H1 (cell line): ENCODE data around the gene HOXB3. TPM values are rescaled to one million over a fixed set of nuclear protein-coding genes. Genes with fewer than 3 reads are reported as not detected.

ENCODE experiments used
- CTCF ChIA-PET: fragments of 300-600 bp; sonication (Branson Sonifier 250); formaldehyde crosslinking; loops from one replicate; lab custom pipeline; 2021; ENCODE audit not compliant: partially characterized antibody; lab: Charles Lee
- POLR2A ChIA-PET: fragments of 300-600 bp; sonication (Branson Sonifier 250); formaldehyde crosslinking; loops from one replicate; lab custom pipeline; 2021; ENCODE audit warnings: inconsistent platforms; ENCODE audit not compliant: partially characterized antibody; lab: Charles Lee
- DNase-seq, 2 experiments: peaks; one replicate each; pipeline versions ENCODE4 v3.0.0 to v3.0.0-alpha.2; 2010 to 2022; ENCODE audit warnings: low spot score in 2 of 2, low read depth in 1 of 2, mixed read lengths in 1 of 2
- FAIRE-seq: peaks from 2 replicates; lab custom pipeline; 2011; peaks lifted over from hg19 to GRCh38; lab: Jason Lieb, UNC
- H2AFZ ChIP-seq: 2 replicates; pipeline ENCODE4 v1.8.1; 2012; ENCODE audit warnings: low read length, inconsistent platforms
- H2AK5ac ChIP-seq: 2 replicates; pipeline ENCODE4 v1.6.1; 2013; ENCODE audit warnings: low read depth, low read length
- H2BK120ac ChIP-seq: replicated peaks from 2 replicates; pipeline ENCODE3; 2013; ENCODE audit warnings: low read depth, low read length, inconsistent platforms
- H2BK12ac ChIP-seq: 2 replicates; pipeline ENCODE4 v1.6.1; 2013; ENCODE audit warnings: low read depth, low read length
- H2BK15ac ChIP-seq: 2 replicates; pipeline ENCODE4 v1.6.1; 2013; ENCODE audit warnings: low read length
- H2BK20ac ChIP-seq: 2 replicates; pipeline ENCODE4 v1.6.1; 2013; ENCODE audit warnings: low read length
- H2BK5ac ChIP-seq: 2 replicates; pipeline ENCODE4 v1.6.1; 2013; ENCODE audit warnings: low read depth, low read length
- H3K14ac ChIP-seq: 2 replicates; pipeline ENCODE4 v1.6.1; 2013; ENCODE audit warnings: inconsistent platforms; ENCODE audit not compliant: insufficient read length
- H3K18ac ChIP-seq: 2 replicates; pipeline ENCODE4 v1.6.1; 2013; ENCODE audit warnings: low read length; ENCODE audit errors: extremely low read depth
- H3K23ac ChIP-seq: 2 replicates; pipeline ENCODE4 v1.6.1; 2013; ENCODE audit warnings: inconsistent platforms; ENCODE audit not compliant: insufficient read length
- H3K23me2 ChIP-seq: 2 replicates; pipeline ENCODE4 v1.6.1; 2013; ENCODE audit warnings: low read depth, low read length
- H3K27ac ChIP-seq: 2 replicates; pipeline ENCODE4 v1.6.1; 2011; ENCODE audit warnings: low read depth, low read length, inconsistent platforms
- H3K27me3 ChIP-seq, 4 experiments: replicated peaks in 1 of 4; 1 replicate in 1 of 4; 2 replicates in 3 of 4; pipeline versions ENCODE4 v1.6.1 to v1.8.1; 2011 to 2013; ENCODE audit warnings: low read length in 3 of 4, mild to moderate bottlenecking in 3 of 4, inconsistent platforms in 2 of 4, mixed read lengths in 2 of 4, moderate library complexity in 1 of 4; ENCODE audit not compliant: control insufficient read depth in 3 of 4, insufficient read depth in 3 of 4; ENCODE audit errors: extremely low read depth in 1 of 4
- H3K36me3 ChIP-seq, 4 experiments: 2 replicates each; pipeline versions ENCODE4 v1.6.1 to v1.8.1; 2011 to 2013; ENCODE audit warnings: mild to moderate bottlenecking in 4 of 4, low read length in 3 of 4, moderate library complexity in 2 of 4, control low read depth in 1 of 4, inconsistent platforms in 1 of 4; ENCODE audit not compliant: insufficient read depth in 4 of 4, control insufficient read depth in 2 of 4
- H3K4ac ChIP-seq: replicated peaks from 2 replicates; pipeline ENCODE3; 2013; ENCODE audit warnings: low read length, low read depth, mixed read lengths, inconsistent platforms; ENCODE audit not compliant: insufficient read length
- H3K4me1 ChIP-seq, 4 experiments: replicated peaks in 1 of 4; 1 replicate in 1 of 4; 2 replicates in 3 of 4; pipeline versions ENCODE4 v1.6.1 to v1.8.1; 2011 to 2013; ENCODE audit warnings: low read length in 3 of 4, inconsistent platforms in 2 of 4, mixed read lengths in 1 of 4; ENCODE audit not compliant: insufficient read depth in 4 of 4, control insufficient read depth in 3 of 4
- H3K4me2 ChIP-seq, 2 experiments: 2 replicates each; pipeline versions ENCODE4 v1.6.1 to v1.8.1; 2011 to 2013; ENCODE audit warnings: low read depth in 2 of 2, low read length in 2 of 2, control low read depth in 1 of 2, inconsistent platforms in 1 of 2, mild to moderate bottlenecking in 1 of 2; ENCODE audit not compliant: insufficient read depth in 1 of 2
- H3K4me3 ChIP-seq, 4 experiments: fragments of 200-600, 300-600 bp in 1 of 4; sonication (generic), shearing (Covaris generic), sonication (Bioruptor Twin) in 1 of 4; 2 replicates each; pipeline versions ENCODE4 v1.5.1 to v1.8.1; 2011 to 2016; ENCODE audit warnings: low read length in 4 of 4, low read depth in 3 of 4, control low read depth in 2 of 4, inconsistent platforms in 2 of 4, mild to moderate bottlenecking in 2 of 4, mixed read lengths in 1 of 4, moderate library complexity in 1 of 4; ENCODE audit not compliant: insufficient read depth in 2 of 4; ENCODE audit errors: extremely low read depth in 1 of 4
- H3K56ac ChIP-seq: replicated peaks from 2 replicates; pipeline ENCODE3; 2013; ENCODE audit warnings: low read depth, mild to moderate bottlenecking, mixed read lengths, low read length, inconsistent platforms; ENCODE audit not compliant: insufficient read length
- H3K79me1 ChIP-seq: 2 replicates; pipeline ENCODE4 v1.6.1; 2013; ENCODE audit warnings: low read depth, low read length, control low read depth
- H3K79me2 ChIP-seq, 2 experiments: 2 replicates each; pipeline versions ENCODE4 v1.6.1 to v1.8.1; 2012 to 2013; ENCODE audit warnings: low read length in 2 of 2, mild to moderate bottlenecking in 2 of 2, inconsistent platforms in 1 of 2; ENCODE audit not compliant: insufficient read depth in 2 of 2, control insufficient read depth in 1 of 2
- H3K9ac ChIP-seq, 4 experiments: replicated peaks in 1 of 4; 1 replicate in 1 of 4; 2 replicates in 3 of 4; pipeline versions ENCODE4 v1.6.1 to v1.8.1; 2011 to 2013; ENCODE audit warnings: low read depth in 3 of 4, low read length in 3 of 4, control low read depth in 2 of 4, mild to moderate bottlenecking in 2 of 4, moderate library complexity in 2 of 4, inconsistent platforms in 1 of 4; ENCODE audit errors: extremely low read depth in 1 of 4
- H3K9me3 ChIP-seq, 2 experiments: 2 replicates each; pipeline versions ENCODE4 v1.6.1 to v1.8.1; 2012 to 2013; ENCODE audit warnings: mild to moderate bottlenecking in 2 of 2, moderate library complexity in 2 of 2, control low read depth in 1 of 2, inconsistent platforms in 1 of 2, low read depth in 1 of 2, low read length in 1 of 2, mixed read lengths in 1 of 2; ENCODE audit not compliant: insufficient read depth in 2 of 2
- H4K20me1 ChIP-seq, 2 experiments: replicated peaks in 1 of 2; 2 replicates each; pipeline versions ENCODE3 to v1.8.1; 2011 to 2013; ENCODE audit warnings: inconsistent platforms in 2 of 2, low read length in 2 of 2, mild to moderate bottlenecking in 1 of 2; ENCODE audit not compliant: insufficient read depth in 2 of 2, control insufficient read depth in 1 of 2
- H4K5ac ChIP-seq: 2 replicates; pipeline ENCODE4 v1.6.1; 2013; ENCODE audit warnings: low read length, low read depth, mixed read lengths, inconsistent platforms; ENCODE audit not compliant: insufficient read length
- H4K8ac ChIP-seq: 2 replicates; pipeline ENCODE4 v1.8.0; 2013; ENCODE audit warnings: mild to moderate bottlenecking, moderate library complexity, low read length, inconsistent platforms; ENCODE audit not compliant: insufficient read depth; ENCODE audit errors: extremely low read depth
- H4K91ac ChIP-seq: replicated peaks from 2 replicates; pipeline ENCODE3; 2013; ENCODE audit warnings: low read length, mixed read lengths, inconsistent platforms; ENCODE audit not compliant: insufficient read length
- BCL11A ChIP-seq, 2 experiments: IDR thresholded peaks; one replicate each; pipeline ENCODE4 v1.6.1; 2011; ENCODE audit warnings: low read depth in 2 of 2, low read length in 2 of 2, mild to moderate bottlenecking in 2 of 2
- CBX8 ChIP-seq: fragments of 300-800, 300-1000 bp; sonication (generic); IDR thresholded peaks from 2 replicates; pipeline ENCODE4 v1.7.1; 2016; ENCODE audit warnings: low read depth, low read length, borderline replicate concordance
- FOSL1 ChIP-seq: IDR thresholded peaks from 2 replicates; pipeline ENCODE4 v1.6.1; 2011; ENCODE audit warnings: mild to moderate bottlenecking, low read depth, low read length, moderate library complexity; ENCODE audit not compliant: insufficient read depth
- HDAC2 ChIP-seq, 2 experiments: fragments of 300-600 bp in 1 of 2; sonication (generic) in 1 of 2; IDR thresholded peaks; 2 replicates each; pipeline ENCODE4 v1.6.1; 2011 to 2012; ENCODE audit warnings: low read depth in 2 of 2, low read length in 2 of 2, mild to moderate bottlenecking in 2 of 2, moderate library complexity in 2 of 2, borderline replicate concordance in 1 of 2, inconsistent platforms in 1 of 2
- NRF1 ChIP-seq: IDR thresholded peaks from 2 replicates; pipeline ENCODE4 v1.6.1; 2011; ENCODE audit warnings: mild to moderate bottlenecking, low read depth, low read length, improper control_type of control experiment
- SRF ChIP-seq: IDR thresholded peaks from 2 replicates; pipeline ENCODE4 v1.6.1; 2011; ENCODE audit warnings: mild to moderate bottlenecking, low read depth, low read length, moderate library complexity
- TAF7 ChIP-seq: optimal IDR thresholded peaks from 2 replicates; pipeline ENCODE3; 2011; ENCODE audit warnings: low read depth, mild to moderate bottlenecking, inconsistent platforms, low read length, moderate library complexity, borderline replicate concordance
- WGBS, 2 experiments: shearing (Covaris generic) in 1 of 2; methylation state at CpG; one replicate each; pipeline versions ENCODE4 v1.1.6 to v1.1.7; 2013 to 2015; ENCODE audit warnings: low lambda C conversion rate in 2 of 2, mixed read lengths in 2 of 2, inconsistent platforms in 1 of 2, low coverage in 1 of 2, missing lambda C conversion rate in 1 of 2; ENCODE audit not compliant: insufficient replicate concordance in 2 of 2, insufficient coverage in 1 of 2, insufficient read length in 1 of 2; ENCODE audit errors: extremely low coverage in 1 of 2, missing lambda C conversion rate in 1 of 2; 5-methylcytosine and 5-hydroxymethylcytosine counted together
- polyA plus RNA-seq, 7 experiments: library from polyadenylated mRNA; depleted of rRNA in 3 of 7; stranded (reverse) in 5 of 7; unstranded in 2 of 7; fragments of >200 nt in 5 of 7; fragments of 200-250 nt in 2 of 7; gene quantifications; 1 replicate in 5 of 7; 2 replicates in 1 of 7; 4 replicates in 1 of 7; pipeline versions ENCODE4 v1.2.1 to v1.2.3, GENCODE V29; 2011 to 2013; ENCODE audit warnings: missing spikeins in 2 of 7, mixed read lengths in 2 of 7
- total RNA-seq: library from RNA; stranded (reverse); fragmentation: NEBNext Ultra II Directional; extraction: Animal tissue kit (Norgen Biotek cat#: 25700); gene quantifications from 2 replicates; pipeline ENCODE4 v1.2.1, GENCODE V29; 2021

Gene HOXB3
- total and polyA plus RNA-seq, 2 of the 8 experiments (the other 6 are each of a cell fraction or from before 2014, with no cell fraction given): not detected

DNA sequence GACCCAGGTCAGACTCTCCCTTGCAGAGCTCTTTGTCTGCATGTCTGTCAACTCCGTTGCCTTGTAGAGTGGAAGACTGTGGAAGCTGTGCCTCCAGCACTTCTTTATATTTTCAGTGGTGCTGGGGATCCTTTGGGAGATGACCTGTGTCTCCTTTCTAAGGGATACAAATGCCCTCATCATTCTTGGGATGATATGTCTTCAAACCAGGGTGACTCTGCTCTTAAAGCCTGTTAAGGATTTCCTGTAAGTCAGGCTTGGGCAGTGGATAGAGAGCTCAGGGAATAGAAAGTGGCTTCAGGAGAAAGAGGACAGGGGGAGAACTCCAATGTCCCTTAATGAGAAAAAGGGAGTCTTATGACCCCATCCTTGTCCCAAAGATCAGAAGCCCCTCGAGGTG lies 1.5 kb downstream of the HOXB3 start:
- H3K79me2 ChIP-seq: no peaks in the 10 kb centered on the region
- H3K4me3 ChIP-seq: no peak overlapping the region
- no peak overlapping the region for H4K5ac ChIP-seq
- peaks cover 99 to 100% (median 100%) of the 10 kb centered on the region in 4 experiments for H3K27me3 ChIP-seq
- H3K9me3 ChIP-seq: no peaks in the 10 kb centered on the region; a peak in 1 of 4 replicates
- DNase-seq (no peak), FAIRE-seq (no peak)
- H3K4me1 ChIP-seq: peaks cover 0 to 4% (median 0%) of the 10 kb centered on the region in 4 experiments; a peak in 4 of 7 replicates
- H3K4ac ChIP-seq: no peak overlapping the region
- no peak overlapping the region for H4K8ac ChIP-seq
- H2AK5ac ChIP-seq: no peak overlapping the region
- no peak overlapping the region for H2BK12ac ChIP-seq
- no peak overlapping the region for H3K14ac ChIP-seq
- no peak overlapping the region for H2BK120ac ChIP-seq
- H4K20me1 ChIP-seq: peaks cover 24 to 38% of the 10 kb centered on the region in 2 experiments
- no peak overlapping the region for H4K91ac ChIP-seq
- no peak overlapping the region for H3K56ac ChIP-seq
- no peak overlapping the region for H3K9ac ChIP-seq
- no peak overlapping the region for H2AFZ ChIP-seq
- no peak overlapping the region for H3K18ac ChIP-seq
- no peak for TF ChIP-seq SRF
- peak; percentile 13; the same call in 1 of the 2 replicates for TF ChIP-seq CBX8
- TF ChIP-seq FOSL1: no peak
- TF ChIP-seq NRF1: no peak
- no peak for TF ChIP-seq BCL11A (IDR thresholded peaks at IDR 0.05; ENCODE audit: low read depth in 2 of 2, low read length in 2 of 2)
- TF ChIP-seq HDAC2 (IDR thresholded peaks at IDR 0.05; ENCODE audit: borderline replicate concordance in 1 of 2, low read depth in 2 of 2, low read length in 2 of 2): no peak
- no peak for TF ChIP-seq TAF7
- TF ChIP-seq, all 59 proteins: peak for 1
- H3K4me2 ChIP-seq: no peak overlapping the region
- H3K79me1 ChIP-seq: no peaks in the 10 kb centered on the region
- WGBS, 2 experiments: 19% methylated on average over 2 of the region's 2 CpGs; no CpG with 5 or more reads in 1 of the 2 experiments
- no peak overlapping the region for H3K27ac ChIP-seq
- H3K23me2 ChIP-seq: no peaks in the 10 kb centered on the region
- H3K36me3 ChIP-seq: peaks cover 0 to 6% (median 0%) of the 10 kb centered on the region in 4 experiments; a peak in 1 of 8 replicates
- CTCF ChIA-PET: interaction anchor here (0.8 to 4.7 kb wide), 21 partner anchors 9 to 373 kb away, joined by 3 to 24 read pairs (median 5); no protein-coding TSS in a partner anchor
- H2BK5ac ChIP-seq: no peak overlapping the region
- H2BK15ac ChIP-seq: no peak overlapping the region
- no peak overlapping the region for H3K23ac ChIP-seq
- POLR2A ChIA-PET: interaction anchor here (1.2 to 1.6 kb wide), 2 partner anchors 10 to 34 kb away, joined by 4 read pairs; no protein-coding TSS in a partner anchor
- no peak overlapping the region for H2BK20ac ChIP-seq
